ENCODE results near the gene SFI1. TPM values are rescaled to one million over a fixed set of nuclear protein-coding genes. Genes with fewer than 3 reads are reported as not detected.

Gene SFI1
- total and polyA plus RNA-seq, 4 donors, result 3.1 to 16.2 (median 7.4) TPM

GRCh38 chr22:31614781-31615490, 118.6 kb downstream of the SFI1 start:
- Histone ChIP-seq H3K4me1 (ENCODE audit: control insufficient read depth in 4 of 4, insufficient read depth in 4 of 4, low read length in 3 of 4) (peaks cover 0 to 6% (median 3%) of the 10 kb centered on the region in 4 donors), H3K9me3 (ENCODE audit: control insufficient read depth in 4 of 4, low read length in 3 of 4) (no peaks in the 10 kb centered on the region), H3K36me3 (ENCODE audit: control insufficient read depth in 4 of 4, insufficient read depth in 3 of 4, low read depth in 1 of 4, low read length in 3 of 4) (peaks cover 3 to 22% (median 8%) of the 10 kb centered on the region in 4 donors), H3K4me3 (ENCODE audit: low read depth in 1 of 3, low read length in 3 of 3) (no peak overlapping the region), H3K9ac (ENCODE audit: low read depth in 1 of 2, low read length in 2 of 2) (no peak overlapping the region), H3K27me3 (ENCODE audit: control insufficient read depth in 4 of 4, insufficient read depth in 4 of 4, low read length in 3 of 4) (no peaks in the 10 kb centered on the region), H3K27ac (ENCODE audit: low read depth in 1 of 2, low read length in 2 of 2) (peak overlapping the region in 1 of 2 donors; percentile 25)
- TF ChIP-seq SP1 (IDR thresholded peaks at IDR 0.05) (no peak), FOXA1 (IDR thresholded peaks at IDR 0.05) (no peak), HNF4A (conservative IDR thresholded peaks at IDR 0.05) (no peak), ATF3 (IDR thresholded peaks at IDR 0.05) (no peak), RXRA (IDR thresholded peaks at IDR 0.05) (no peak), RAD21 (IDR thresholded peaks at IDR 0.05) (no peak), CTCF (IDR thresholded peaks at IDR 0.05; ENCODE audit: low read depth, low read length, missing input control) (no peak), HNF4G (IDR thresholded peaks at IDR 0.05) (no peak), FOXA2 (IDR thresholded peaks at IDR 0.05) (no peak), ZBTB33 (IDR thresholded peaks at IDR 0.05) (no peak), EGR1 (IDR thresholded peaks at IDR 0.05; ENCODE audit: low read depth in 2 of 2) (no peak), YY1 (IDR thresholded peaks at IDR 0.05) (no peak), GABPA (IDR thresholded peaks at IDR 0.05 in 1 of 2, conservative IDR thresholded peaks at IDR 0.05 in 1 of 2) (no peak), NR2F2 (IDR thresholded peaks at IDR 0.05) (no peak), REST (IDR thresholded peaks at IDR 0.05) (no peak), MAX (IDR thresholded peaks at IDR 0.05) (no peak), JUND (IDR thresholded peaks at IDR 0.05) (no peak), TAF1 (conservative IDR thresholded peaks at IDR 0.05) (no peak)
- WGBS, result 85% methylated on average over 18 of the region's 18 CpGs
- no peak for DNase-seq (ENCODE audit: low spot score)

Data from liver (tissue), 9 donors.